Ishikawa (cell line): ENCODE results near the gene ADH7.

ENCODE experiments used
- CEBPB ChIP-seq: IDR thresholded peaks from 2 replicates; pipeline ENCODE4 v1.6.1; 2012
- EGR1 ChIP-seq: IDR thresholded peaks from 2 replicates; pipeline ENCODE4 v1.6.1; 2012
- RAD21 ChIP-seq: IDR thresholded peaks from 2 replicates; pipeline ENCODE4 v1.6.1; 2012; ENCODE audit warnings: low read depth
- TAF1 ChIP-seq: IDR thresholded peaks from 2 replicates; pipeline ENCODE4 v1.6.1; 2012; ENCODE audit warnings: low read depth, mild to moderate bottlenecking
- YY1 ChIP-seq: IDR thresholded peaks from 2 replicates; pipeline ENCODE4 v1.6.1; 2012; ENCODE audit warnings: low read depth
- ZBTB7A ChIP-seq: IDR thresholded peaks from 2 replicates; pipeline ENCODE4 v1.6.1; 2012; ENCODE audit warnings: low read depth
- TF ChIP-seq, protein P1 (sequence below): IDR thresholded peaks from 2 replicates; pipeline ENCODE4 v1.6.1; 2012
- TF ChIP-seq, protein P2 (sequence below): IDR thresholded peaks from 2 replicates; pipeline ENCODE4 v1.6.1; 2012; ENCODE audit warnings: low read depth, mild to moderate bottlenecking

DNA sequence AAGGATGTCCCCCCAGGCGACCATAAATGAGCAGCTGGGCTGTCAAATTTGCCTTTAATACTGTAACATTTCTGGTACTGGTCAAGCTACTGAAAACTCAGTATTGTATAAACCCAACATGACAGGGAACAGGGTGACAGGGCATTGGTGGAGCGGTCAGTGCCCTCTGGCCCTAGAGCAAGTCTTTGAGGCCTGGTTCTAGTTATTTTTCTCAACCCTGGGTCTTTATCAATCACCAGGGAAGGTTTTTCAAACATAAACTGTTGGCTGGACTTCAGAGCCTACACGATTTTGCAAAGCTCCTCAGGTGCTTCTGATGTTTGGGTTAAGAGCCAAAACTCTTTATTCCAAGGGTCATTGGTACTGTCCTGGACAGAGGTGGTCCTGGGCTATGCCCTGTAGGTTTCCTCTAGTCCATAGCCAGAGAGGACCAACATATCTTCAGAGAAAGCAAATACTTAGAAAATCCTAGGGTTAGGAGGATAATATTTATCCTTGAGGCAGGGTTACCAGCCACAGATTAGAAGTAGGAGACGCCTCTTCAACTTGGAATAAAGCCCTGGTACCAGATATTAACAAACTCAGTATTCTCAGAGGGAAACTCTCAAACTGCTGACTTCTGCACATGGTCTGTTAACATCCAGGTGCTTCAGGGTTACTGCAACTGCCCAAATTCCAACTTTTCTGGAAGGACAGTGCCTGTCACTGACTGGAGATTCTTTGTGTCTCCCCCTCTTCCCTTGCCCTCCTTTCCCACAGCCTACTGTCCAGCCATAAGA is 26.7 kb upstream of the ADH7 start:
- TF ChIP-seq ZBTB7A (no peak), TAF1 (no peak), RAD21 (no peak), YY1 (no peak), CEBPB (no peak), EGR1 (no peak)
- TF ChIP-seq, protein P1, sequence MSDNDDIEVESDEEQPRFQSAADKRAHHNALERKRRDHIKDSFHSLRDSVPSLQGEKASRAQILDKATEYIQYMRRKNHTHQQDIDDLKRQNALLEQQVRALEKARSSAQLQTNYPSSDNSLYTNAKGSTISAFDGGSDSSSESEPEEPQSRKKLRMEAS = no peak
- TF ChIP-seq, protein P2, sequence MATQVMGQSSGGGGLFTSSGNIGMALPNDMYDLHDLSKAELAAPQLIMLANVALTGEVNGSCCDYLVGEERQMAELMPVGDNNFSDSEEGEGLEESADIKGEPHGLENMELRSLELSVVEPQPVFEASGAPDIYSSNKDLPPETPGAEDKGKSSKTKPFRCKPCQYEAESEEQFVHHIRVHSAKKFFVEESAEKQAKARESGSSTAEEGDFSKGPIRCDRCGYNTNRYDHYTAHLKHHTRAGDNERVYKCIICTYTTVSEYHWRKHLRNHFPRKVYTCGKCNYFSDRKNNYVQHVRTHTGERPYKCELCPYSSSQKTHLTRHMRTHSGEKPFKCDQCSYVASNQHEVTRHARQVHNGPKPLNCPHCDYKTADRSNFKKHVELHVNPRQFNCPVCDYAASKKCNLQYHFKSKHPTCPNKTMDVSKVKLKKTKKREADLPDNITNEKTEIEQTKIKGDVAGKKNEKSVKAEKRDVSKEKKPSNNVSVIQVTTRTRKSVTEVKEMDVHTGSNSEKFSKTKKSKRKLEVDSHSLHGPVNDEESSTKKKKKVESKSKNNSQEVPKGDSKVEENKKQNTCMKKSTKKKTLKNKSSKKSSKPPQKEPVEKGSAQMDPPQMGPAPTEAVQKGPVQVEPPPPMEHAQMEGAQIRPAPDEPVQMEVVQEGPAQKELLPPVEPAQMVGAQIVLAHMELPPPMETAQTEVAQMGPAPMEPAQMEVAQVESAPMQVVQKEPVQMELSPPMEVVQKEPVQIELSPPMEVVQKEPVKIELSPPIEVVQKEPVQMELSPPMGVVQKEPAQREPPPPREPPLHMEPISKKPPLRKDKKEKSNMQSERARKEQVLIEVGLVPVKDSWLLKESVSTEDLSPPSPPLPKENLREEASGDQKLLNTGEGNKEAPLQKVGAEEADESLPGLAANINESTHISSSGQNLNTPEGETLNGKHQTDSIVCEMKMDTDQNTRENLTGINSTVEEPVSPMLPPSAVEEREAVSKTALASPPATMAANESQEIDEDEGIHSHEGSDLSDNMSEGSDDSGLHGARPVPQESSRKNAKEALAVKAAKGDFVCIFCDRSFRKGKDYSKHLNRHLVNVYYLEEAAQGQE = no peak
